ENCODE results near the gene MRPL9. TPM values are rescaled to one million over a fixed set of nuclear protein-coding genes. Genes with fewer than 3 reads are reported as not detected.

Gene MRPL9
- total RNA-seq, 2 donors from 2014 or later = 86.3 to 98.0 TPM

DNA sequence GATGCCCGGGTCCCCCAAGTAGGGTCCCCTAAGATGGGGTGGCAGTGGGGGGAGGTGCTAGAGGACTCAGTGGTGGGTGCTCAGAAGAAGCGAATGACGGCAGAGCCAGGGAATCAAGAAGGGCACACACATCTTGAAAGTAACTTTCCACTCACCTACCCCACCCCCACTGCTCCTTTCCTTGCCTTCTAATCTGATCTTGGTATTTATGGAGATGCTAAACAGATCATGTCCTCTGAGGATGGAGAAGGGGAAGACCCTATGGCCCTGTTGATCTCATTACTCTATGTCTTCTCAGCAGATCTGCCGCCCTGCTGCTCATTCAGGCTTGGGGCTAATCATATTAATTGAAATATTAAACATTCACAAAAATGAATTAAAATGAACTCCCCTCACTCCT, 44.6 kb downstream of the MRPL9 start:
- peaks cover 4% of the 10 kb centered on the region for H3K4me1 ChIP-seq (ENCODE audit: control insufficient read depth, insufficient read depth, low read length)
- H3K36me3 Mint-ChIP-seq (ENCODE audit: low read depth) = no peaks in the 10 kb centered on the region
- no peaks in the 10 kb centered on the region for H3K36me3 ChIP-seq (ENCODE audit: control insufficient read depth, insufficient read depth, low read length)
- peaks cover 8% of the 10 kb centered on the region for H3K4me1 Mint-ChIP-seq
- peaks cover 66% of the 10 kb centered on the region for H3K27me3 ChIP-seq (ENCODE audit: control insufficient read depth, insufficient read depth, low read length, poor library complexity, severe bottlenecking)
- H3K9me3 Mint-ChIP-seq = no peaks in the 10 kb centered on the region
- no peaks in the 10 kb centered on the region for H3K9me3 ChIP-seq (ENCODE audit: control insufficient read depth, low read length)
- H3K27me3 Mint-ChIP-seq (ENCODE audit: insufficient read depth) = peaks cover 66% of the 10 kb centered on the region
- H3K27ac Mint-ChIP-seq = no peak overlapping the region
- no peak for DNase-seq
- no peak overlapping the region for H3K27ac ChIP-seq (ENCODE audit: low read depth, low read length)
- TF ChIP-seq, protein P1, sequence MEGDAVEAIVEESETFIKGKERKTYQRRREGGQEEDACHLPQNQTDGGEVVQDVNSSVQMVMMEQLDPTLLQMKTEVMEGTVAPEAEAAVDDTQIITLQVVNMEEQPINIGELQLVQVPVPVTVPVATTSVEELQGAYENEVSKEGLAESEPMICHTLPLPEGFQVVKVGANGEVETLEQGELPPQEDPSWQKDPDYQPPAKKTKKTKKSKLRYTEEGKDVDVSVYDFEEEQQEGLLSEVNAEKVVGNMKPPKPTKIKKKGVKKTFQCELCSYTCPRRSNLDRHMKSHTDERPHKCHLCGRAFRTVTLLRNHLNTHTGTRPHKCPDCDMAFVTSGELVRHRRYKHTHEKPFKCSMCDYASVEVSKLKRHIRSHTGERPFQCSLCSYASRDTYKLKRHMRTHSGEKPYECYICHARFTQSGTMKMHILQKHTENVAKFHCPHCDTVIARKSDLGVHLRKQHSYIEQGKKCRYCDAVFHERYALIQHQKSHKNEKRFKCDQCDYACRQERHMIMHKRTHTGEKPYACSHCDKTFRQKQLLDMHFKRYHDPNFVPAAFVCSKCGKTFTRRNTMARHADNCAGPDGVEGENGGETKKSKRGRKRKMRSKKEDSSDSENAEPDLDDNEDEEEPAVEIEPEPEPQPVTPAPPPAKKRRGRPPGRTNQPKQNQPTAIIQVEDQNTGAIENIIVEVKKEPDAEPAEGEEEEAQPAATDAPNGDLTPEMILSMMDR (conservative IDR thresholded peaks at IDR 0.05) = no peak
- H3K4me3 ChIP-seq (ENCODE audit: low read length) = no peak overlapping the region
- no peak overlapping the region for H3K9ac ChIP-seq (ENCODE audit: extremely low read depth, low read length, poor library complexity, severe bottlenecking)
- no peak overlapping the region for H3K4me3 Mint-ChIP-seq
- WGBS, 2 experiments (ENCODE audit: insufficient coverage in 1 of 2, insufficient read length in 1 of 2) = 82% methylated on average over 4 of the region's 4 CpGs; no CpG with 5 or more reads in 1 of the 2 experiments

DNA sequence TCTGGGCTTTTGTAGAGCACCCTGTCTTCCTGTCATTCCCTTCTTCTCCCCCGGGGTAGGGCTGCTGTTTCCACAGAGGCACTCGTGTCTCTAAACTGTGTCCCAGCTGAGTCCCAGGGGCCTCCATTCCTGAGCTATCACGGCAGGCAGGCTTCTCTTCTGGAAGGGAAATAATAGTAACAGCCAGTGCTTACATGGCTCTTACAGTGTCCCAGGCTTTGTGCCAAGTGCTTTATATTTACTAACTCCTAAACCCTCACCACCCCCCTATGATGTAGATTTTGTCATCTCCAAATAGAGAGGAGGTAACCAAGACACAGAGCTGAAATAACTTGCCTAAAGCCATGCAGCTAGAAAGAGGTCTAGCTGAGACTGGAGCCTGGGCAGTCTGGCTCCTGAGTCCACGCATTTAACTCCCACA, 45.3 kb downstream of the MRPL9 start:
- peaks cover 61% of the 10 kb centered on the region for H3K27me3 Mint-ChIP-seq (ENCODE audit: insufficient read depth)
- Histone ChIP-seq H3K9me3 (ENCODE audit: control insufficient read depth, low read length) (no peaks in the 10 kb centered on the region), H3K4me3 (ENCODE audit: low read length) (no peak overlapping the region), H3K36me3 (ENCODE audit: control insufficient read depth, insufficient read depth, low read length) (no peaks in the 10 kb centered on the region), H3K27ac (ENCODE audit: low read depth, low read length) (no peak overlapping the region), H3K4me1 (ENCODE audit: control insufficient read depth, insufficient read depth, low read length) (peaks cover 4% of the 10 kb centered on the region), H3K27me3 (ENCODE audit: control insufficient read depth, insufficient read depth, low read length, poor library complexity, severe bottlenecking) (peaks cover 60% of the 10 kb centered on the region), H3K9ac (ENCODE audit: extremely low read depth, low read length, poor library complexity, severe bottlenecking) (no peak overlapping the region)
- no peaks in the 10 kb centered on the region for H3K9me3 Mint-ChIP-seq
- H3K36me3 Mint-ChIP-seq (ENCODE audit: low read depth) = no peaks in the 10 kb centered on the region
- 55 to 61% methylated on average over 3 to 4 of the region's 4 CpGs for WGBS, 2 experiments (ENCODE audit: insufficient coverage in 1 of 2, insufficient read length in 1 of 2)
- no peak overlapping the region for H3K27ac Mint-ChIP-seq
- TF ChIP-seq, protein P1 (conservative IDR thresholded peaks at IDR 0.05) = no peak
- H3K4me3 Mint-ChIP-seq = no peak overlapping the region
- DNase-seq = no peak
- peaks cover 11% of the 10 kb centered on the region for H3K4me1 Mint-ChIP-seq

DNA sequence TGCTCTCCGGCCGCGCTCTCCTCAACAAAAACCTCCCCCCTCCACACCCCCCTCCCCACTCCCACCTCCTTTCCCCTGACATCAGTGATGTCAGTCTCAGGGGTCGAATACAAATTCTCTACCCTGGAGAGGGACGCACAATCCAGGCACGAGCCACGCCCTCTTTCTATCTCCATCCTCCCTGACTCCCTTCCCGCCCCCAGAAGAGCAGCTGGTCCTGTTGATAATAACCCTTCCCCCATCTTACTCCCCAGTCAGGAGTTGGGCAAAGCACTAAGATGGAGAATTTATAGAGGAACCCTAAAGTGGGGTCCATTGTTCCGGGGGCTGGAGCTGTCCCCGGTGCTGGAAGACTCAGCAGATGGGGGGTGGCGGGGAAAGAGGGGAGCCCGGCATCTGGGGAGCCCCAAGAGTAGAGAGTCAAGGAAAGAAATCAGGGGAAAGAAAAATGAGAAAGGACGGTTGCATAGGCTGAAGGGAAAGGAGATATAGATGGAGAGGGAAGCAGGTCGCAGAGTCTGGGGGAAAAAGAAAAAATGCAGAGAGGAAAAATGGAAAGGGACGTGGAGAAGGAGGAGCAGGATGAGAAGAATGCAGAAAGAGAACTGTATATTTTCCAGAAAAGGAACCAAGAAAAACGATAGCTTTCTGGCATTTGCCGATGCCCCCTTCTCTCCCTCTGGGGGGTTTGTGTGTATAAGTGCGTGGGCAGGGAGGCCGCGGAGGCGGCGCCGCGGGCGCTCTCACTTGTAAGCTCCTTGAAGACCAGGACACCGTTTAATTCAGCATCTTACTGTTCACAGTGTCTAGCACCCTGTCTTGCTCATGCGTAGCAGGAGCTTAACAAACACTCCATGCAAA, 46.3 kb downstream of the MRPL9 start, which contains the start of gene CELF3:
CELF3 (minus strand) TSS at position 33 of the 861 bp plus-strand sequence. CDS start 783 bp downstream, outside the sequence.
- H3K4me3 ChIP-seq (ENCODE audit: low read length) = peak within 1 kb of the TSS; percentile 44
- Mint-ChIP-seq H3K4me3 (peak within 1 kb of the TSS; percentile 51), H3K27me3 (ENCODE audit: insufficient read depth) (peaks cover 52% of the 10 kb centered on the region), H3K27ac (peak within 1 kb of the TSS; percentile 79), H3K36me3 (ENCODE audit: low read depth) (no peaks in the 10 kb centered on the region), H3K4me1 (peaks cover 14% of the 10 kb centered on the region), H3K9me3 (no peaks in the 10 kb centered on the region)
- no peaks in the 10 kb centered on the region for H3K36me3 ChIP-seq (ENCODE audit: control insufficient read depth, insufficient read depth, low read length)
- peak; percentile 87 for DNase-seq
- peak within 1 kb of the TSS; percentile 62 for H3K27ac ChIP-seq (ENCODE audit: low read depth, low read length)
- H3K9me3 ChIP-seq (ENCODE audit: control insufficient read depth, low read length) = no peaks in the 10 kb centered on the region
- WGBS, 2 experiments (ENCODE audit: insufficient coverage in 1 of 2, insufficient read length in 1 of 2) = 8 to 11% methylated on average over 12 to 27 of the region's 27 CpGs
- peaks cover 50% of the 10 kb centered on the region for H3K27me3 ChIP-seq (ENCODE audit: control insufficient read depth, insufficient read depth, low read length, poor library complexity, severe bottlenecking)
- TF ChIP-seq, protein P1 (conservative IDR thresholded peaks at IDR 0.05) = no peak
- peaks cover 4% of the 10 kb centered on the region for H3K4me1 ChIP-seq (ENCODE audit: control insufficient read depth, insufficient read depth, low read length)
- no peak within 1 kb of the TSS for H3K9ac ChIP-seq (ENCODE audit: extremely low read depth, low read length, poor library complexity, severe bottlenecking)

Measured in endodermal cell (in vitro differentiated cells).